ENCODE results near the gene GLRA1.
A peak's percentile ranks its signal among the peaks of the same experiment; 100 is the strongest.
"Not testable (repeated sequence)": the region's sequence is repeated elsewhere in the genome, so short reads cannot be mapped to it uniquely, and the experiment has no call there.

GLRA1 gene

DNA sequence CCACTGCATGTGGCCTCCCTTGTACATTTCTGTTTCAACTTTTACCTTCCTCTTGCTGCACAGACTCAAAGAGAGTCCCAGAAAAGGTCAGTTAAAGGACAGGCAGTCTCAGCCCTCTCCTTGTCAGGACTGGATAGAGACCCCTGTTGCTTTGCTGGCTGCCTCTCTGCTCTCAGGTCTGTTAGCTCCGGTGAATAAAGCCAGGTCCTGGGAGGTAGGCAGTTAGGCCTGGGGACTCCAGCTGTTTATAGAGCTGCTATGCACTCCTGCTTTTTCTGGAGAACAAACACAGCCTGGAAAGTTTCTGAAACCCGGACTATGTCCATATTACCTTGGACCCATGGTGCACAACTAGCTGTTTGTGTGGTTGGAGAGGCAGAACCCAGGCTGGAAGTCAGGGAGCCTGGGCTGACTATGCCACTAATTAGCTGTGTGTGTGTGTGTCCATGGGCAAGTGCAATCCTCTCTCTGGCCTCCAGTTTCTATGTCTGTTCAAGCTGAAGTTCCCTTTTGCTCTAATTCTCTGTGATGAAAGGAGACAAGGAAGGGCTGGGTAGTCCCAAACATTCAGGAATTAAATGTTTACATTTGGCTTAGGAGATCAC is 42.9 kb downstream of the GLRA1 start:
- no peak for DNase-seq

DNA sequence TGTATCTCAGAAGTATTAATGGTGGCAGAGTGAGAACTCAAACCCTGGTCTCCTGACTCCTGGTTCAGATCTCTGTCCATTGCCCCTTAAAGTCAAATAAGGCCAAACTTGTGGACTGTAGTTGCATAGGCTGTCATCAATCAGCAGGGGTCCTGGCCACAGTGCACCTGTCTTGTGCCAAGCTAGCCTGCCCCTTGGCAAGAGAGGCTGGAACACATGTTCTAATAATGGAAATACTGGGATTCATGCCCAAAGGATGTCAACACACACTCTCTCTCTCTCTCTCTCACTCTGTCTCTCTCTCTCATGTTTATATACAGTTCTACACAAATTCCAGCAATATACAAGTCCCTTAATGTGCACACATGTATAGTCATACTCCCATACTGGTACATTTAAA is 44.3 kb downstream of the GLRA1 start:
- no peak for DNase-seq

DNA sequence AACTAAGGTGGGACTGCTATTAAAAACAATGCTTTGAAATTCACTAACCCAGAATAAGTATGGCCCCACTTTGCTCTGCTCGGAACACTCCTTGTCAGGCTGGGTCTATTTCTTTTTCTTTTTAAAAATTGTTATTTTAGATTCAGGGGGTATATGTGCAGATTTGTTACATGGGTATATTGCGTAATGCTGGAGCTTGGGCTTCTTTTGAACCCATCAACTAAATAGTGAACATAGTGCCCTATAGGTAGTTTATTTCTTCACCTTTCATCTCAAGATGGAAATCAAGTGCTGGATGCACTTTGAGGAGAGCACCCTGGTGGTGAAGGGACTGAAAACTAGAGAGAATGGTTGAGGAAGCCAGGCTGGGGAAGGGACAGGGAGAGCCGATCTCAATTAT is 51.0 kb downstream of the GLRA1 start:
- DNase-seq = no peak

DNA sequence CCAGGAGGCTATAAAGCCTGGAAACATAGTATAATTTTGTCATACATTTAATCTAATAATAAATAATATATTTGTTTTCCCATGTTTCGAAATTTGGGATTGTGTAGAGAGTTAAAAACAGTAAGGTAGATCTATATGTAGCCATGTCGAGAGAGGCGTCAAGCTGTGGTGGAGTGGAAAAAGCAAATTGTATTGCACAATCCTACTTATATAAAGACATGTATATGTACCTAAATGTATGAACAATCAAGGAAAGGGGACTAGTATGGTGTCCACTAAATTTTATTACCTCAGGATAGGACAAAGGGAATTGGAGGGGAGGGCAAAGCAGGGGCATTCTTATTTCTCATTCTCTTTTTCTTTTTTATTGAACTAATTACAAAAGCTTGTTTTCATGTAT is 52.0 kb downstream of the GLRA1 start:
- DNase-seq = no peak

DNA sequence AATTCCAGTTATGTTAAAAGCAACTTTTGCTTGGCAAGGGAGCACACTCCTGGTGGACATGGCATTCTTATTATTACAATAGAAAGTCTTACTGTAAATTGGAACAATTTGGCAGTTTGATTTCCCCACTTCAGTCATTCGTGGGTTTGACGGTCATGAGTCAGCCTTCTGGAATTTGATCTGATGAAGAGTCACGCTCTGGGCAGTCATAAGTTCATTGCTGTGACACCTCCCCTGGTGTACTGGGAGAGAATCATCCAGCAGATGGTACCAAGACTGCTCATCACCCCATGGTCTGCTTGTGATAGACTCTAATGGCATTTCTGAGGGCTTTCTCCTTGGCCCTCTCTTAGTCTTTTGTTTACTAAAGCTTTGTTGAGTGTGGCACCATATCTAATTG is 53.8 kb downstream of the GLRA1 start:
- DNase-seq = no peak

DNA sequence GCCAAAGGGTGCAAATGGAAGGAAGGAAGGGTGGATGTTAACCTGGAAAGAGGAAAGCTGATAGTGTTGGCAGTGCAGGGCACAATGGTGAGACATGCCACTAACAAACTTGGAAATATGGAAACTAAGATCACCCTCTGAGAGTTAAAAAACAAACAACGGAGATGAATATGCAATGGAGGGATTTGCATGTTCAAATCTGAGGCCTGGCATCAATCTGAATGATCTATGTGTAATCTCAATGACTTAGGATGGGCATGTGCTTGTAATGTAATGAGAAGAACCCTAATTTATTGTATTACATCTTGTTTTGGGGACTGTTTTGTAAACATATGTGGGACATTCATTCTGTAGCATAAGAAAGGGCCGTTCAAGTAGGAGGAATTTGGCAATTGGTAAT is 54.4 kb downstream of the GLRA1 start:
- DNase-seq = no peak

DNA sequence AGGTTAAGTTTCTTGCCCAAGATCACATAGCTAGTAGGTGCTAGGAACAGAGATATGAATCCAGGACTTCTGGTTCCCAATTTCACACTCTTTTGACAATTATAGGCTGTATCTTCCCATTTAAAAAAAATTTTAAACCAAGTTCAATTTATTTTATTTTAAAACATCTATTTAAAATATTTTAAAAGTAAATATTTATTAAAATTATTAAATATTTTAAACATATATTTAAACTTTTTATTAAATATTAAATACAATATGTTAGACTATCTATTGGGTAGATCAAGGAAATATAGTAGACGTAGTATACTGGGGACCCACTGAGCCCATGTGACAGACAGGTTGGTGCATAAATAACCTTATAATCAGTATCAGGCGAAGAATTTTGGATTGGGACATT is 54.8 kb downstream of the GLRA1 start:
- no peak for DNase-seq

DNA sequence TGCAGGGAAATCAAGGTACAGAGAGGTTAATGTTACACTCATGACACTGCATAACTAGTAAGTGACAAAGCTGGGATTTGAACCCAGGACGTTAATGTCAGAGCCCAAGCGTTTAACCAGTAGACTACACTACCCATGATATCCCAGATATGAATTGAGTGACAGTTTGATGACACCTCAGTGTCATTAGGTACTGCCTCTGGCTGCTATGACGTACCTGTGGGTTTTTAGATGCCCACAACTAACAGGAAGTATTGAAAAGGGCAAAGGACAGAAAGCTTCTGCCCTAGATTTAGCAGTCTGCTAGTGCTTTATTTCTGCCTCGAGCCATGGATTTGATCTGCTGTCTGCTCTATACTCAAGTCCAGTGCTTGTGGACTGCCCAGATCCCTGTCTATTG is 56.2 kb downstream of the GLRA1 start:
- DNase-seq = no peak

DNA sequence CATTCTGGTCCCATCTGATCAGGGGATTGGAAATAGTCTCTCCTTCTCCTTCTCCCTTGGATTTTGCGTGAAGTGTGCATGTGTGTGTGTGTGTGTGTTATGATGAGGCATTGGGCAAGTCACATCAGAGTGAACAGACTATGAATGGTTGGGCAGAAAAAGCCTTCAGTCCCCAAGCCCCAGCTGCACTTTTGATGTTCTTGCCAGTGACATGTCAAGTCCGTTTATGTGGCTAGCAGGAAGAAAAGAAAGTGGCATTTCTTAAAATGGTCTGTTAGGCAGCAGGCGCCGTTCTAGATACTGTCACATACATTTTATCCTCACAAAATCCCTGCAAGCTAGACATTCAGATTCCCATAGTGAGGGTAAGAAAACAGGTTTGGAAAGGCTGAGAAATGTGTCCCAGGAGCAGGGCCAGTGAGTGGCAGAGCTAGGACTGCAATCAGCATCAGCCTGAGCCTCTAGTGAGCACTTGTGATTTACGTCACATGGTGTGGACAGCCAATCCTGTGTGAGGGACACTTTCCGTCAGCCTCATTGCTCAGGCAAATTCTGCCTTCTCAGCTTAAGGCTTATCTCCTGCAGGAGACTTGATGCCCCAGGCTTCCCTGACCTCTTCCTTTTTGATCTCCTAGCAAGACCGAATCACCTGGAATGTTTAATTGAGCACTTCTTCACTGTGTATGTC is 60.4 kb downstream of the GLRA1 start:
- no peak for DNase-seq

DNA sequence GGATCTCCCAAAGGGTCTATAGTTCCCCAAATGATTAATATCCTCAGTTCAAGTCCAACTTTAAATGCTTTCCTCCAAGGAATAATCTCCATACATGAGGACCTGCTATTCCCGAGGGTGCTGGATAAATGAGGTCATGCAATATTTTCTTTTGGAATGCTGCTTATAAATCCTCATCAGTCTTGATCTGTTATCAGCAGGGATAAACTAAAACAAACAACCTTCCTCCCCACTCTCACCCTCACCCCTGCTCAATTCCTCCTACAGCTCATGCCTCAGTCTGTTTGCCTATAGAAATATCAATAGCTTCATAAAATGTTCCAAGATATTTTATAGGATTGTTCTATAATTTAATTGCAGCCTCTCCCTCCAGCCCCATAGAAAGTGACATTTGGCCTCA is 61.1 kb downstream of the GLRA1 start:
- no peak for DNase-seq

DNA sequence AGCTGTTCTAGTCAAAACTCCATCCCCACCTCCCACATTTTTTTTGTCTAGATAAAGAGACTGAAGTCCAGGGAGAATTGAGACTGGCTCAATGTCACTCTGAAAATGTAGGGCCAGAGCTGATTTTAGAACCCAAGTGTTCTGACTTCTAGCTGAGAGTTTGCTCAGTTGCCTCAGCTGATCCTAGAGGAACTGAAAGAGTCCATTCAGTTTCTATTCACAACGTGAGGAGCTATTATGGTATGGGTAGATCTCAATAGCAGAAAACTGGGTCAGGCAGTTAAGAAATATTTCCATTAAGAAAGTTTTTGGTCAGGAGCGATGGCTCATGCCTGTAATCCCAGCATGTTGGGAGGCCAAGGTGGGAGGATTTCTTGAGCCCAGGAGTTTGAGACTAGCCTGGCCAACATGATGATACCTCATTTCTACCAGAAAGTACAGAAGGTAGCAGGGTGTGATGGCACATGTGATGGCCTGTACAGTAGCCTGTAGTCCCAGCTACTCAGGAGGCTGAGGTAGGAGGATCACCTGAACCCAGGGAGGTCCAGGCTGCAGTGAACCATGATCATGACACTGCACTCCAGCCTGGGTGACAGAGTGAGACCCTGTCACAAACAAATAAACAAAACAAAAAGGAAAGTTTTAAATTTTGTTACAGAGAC is 61.7 kb downstream of the GLRA1 start:
- DNase-seq = no peak

DNA sequence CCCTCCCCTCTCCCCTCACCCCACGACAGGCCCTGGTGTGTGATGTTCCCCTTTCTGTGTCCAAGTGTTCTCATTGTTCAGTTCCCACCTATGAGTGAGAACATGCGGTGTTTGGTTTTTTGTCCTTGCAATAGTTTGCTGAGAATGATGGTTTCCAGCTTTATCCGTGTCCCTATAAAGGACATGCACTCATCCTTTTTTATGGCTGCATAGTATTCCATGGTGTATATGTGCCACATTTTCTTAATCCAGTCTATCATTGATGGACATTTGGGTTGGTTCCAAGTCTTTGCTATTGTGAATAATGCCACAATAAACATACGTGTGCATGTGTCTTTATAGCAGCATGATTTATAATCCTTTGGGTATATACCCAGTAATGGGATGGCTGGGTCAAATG is 63.8 kb downstream of the GLRA1 start:
- DNase-seq = not testable (repeated sequence)

DNA sequence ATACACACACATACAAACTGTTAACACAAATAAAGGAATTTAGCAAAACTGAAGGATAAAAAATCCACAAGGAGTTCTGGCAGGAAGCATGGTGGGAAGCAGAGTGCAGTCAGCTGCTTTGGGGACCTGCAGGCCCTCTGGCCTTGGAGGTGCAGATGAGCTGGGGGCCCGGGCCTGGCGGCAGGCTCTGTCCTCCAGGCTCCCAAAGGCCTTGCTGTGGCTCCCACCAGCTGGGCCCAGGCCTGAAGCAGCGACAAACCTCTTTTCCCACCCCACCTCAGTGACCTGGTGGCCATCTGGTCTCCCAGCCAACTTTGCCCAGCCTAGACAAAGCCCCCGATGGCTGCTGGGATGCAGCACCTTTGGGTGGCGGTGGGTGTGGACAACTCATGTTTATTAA is 67.8 kb downstream of the GLRA1 start:
- no peak for DNase-seq

DNA sequence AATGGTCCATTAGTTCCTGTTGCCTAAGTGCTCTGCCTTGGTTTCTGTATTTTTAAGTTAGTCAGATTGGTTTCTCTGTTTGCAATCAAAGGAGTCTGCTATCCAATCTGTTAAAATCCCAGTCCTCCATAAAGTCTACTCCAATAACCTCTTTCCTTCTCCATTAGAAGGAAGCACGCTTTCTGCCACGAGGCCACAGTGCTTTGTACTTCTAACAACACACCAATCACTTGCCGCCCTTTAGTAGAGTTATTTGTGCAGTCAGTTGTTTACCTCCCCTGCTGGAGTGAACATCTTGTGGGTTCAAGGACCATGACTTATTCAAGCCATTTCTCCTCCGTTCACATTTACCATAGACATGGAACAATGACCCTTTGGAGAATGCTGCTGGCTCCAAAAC is 69.0 kb downstream of the GLRA1 start:
- DNase-seq = no peak

DNA sequence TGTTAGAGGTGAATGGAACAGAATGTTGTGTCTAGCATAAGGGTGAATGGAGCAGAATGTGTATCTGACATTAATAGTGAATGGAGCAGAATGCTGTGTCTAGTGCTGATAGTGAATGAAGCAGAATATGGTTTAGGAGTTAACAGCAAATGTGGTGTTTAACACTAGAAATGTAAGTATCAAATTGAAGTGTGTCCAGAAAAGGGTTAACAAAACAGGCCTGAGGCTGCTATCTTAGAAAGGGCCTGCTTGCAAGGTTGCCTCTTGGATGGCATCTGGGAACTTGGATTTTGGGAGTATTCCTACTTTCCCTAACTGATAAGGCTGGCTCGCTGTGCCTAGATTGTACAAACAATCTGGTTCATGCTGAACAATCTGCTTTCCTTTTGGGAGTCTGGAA is 76.8 kb downstream of the GLRA1 start:
- DNase-seq = no peak

DNA sequence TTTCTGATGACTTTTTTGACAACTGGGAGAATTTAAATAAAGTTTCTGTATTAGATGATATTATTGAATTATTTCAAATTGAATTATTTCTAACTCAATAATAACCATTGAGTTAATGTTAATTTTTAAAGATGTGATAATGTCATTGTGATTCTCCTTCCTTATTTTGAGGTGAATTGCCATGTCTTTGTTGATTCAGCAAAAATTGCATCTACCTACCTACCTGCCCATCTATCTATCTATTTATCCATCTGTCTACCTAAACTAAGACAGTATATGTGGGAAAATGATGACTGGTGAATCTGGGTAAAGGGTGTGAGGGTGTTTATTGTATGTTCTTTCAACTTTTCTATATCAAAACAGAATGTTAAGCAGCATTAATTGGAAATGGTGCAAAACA is 77.9 kb downstream of the GLRA1 start:
- no peak for DNase-seq

DNA sequence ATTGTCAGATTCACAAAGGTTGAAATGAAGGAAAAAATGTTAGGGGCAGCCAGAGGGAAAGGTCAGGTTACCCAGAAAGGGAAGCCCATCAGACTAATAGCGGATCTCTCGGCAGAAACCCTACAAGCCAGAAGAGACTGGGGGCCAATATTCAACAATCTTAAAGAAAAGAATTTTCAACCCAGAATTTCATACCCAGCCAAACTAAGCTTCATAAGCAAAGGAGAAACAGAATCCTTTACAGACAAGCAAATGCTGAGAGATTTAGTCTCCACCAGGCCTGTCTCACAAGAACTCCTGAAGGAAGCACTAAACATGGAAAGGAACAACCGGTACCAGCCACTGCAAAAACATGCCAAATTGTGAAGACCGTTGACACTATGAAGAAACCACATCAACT is 91.8 kb downstream of the GLRA1 start:
- not testable (repeated sequence) for DNase-seq

DNA sequence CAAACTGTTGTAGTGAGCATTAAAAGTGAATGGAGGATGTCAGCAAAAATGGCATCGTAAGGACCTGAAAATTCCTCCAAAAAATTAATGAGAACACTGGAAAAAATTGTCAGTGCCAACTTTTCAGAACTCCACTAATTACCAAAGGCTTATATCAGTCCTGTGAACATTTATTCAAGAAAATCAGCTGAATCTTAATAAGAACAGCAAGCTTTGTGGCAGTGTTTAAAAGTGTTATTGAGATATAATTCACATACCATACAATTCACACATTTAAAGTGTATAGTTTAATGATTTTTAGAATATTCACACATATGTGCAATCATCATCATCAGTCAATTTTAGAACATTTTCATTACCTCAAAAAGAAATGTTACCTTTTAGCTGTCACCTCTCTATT is 95.3 kb downstream of the GLRA1 start:
- no peak for DNase-seq

DNA sequence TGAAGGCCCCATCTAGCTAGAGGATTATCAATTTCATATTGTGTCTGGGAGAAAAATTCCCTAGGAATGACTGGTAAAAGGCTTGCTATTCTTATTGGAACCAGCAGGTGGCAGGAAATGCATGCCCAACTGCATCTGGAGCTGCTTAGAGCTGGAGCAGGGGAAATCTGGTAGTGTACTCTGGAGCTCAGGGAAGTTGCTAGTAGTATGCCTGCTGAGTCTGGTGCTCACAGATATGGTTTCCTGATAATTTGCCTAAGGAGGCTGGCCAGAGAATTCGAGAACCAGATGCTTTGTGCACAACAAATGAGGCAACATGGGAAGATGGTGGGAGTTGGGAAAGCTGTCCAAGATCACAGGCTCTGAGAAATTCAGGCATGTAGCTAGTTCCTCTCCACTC is 99.2 kb downstream of the GLRA1 start:
- DNase-seq = peak; percentile 63 to 83

DNA sequence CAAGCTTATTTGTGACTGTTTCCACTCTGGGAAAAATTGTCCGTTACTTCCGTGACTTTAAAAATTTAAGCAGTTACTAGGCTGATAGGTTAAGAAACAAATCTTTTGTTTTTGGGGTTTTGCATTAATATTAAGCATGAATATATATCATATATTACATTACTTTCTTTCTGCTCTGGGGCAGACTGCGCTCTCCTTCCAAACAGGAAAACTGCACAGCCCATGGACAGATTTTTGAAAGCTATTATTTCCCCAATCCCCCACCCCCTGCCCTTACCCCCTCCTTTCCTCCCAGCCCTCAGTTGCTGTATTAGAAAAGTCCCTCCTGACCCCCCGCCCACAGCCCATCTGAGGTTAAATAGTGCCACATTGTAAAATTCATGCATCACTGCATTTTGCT is 102.5 kb downstream of the GLRA1 start:
- no peak for DNase-seq

DNA sequence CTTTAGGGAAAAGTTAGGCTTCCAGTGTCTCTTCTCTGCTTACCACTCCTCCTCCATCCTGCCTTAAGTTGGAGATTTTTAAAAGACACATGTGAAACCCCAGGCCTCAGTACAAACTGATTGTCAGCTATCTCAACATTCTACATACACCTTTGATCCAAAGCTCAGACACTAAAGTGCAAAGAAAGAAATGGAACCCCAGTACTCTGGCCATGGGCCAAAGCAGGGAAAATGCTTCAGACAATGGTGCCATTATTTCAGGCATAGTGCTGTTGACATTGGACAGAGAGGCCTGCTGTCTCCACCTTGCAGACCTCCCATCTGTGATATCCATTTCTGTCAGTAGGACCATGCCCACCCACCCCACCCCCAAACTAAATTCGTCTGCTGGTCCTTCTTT is 103.7 kb downstream of the GLRA1 start:
- DNase-seq = no peak

DNA sequence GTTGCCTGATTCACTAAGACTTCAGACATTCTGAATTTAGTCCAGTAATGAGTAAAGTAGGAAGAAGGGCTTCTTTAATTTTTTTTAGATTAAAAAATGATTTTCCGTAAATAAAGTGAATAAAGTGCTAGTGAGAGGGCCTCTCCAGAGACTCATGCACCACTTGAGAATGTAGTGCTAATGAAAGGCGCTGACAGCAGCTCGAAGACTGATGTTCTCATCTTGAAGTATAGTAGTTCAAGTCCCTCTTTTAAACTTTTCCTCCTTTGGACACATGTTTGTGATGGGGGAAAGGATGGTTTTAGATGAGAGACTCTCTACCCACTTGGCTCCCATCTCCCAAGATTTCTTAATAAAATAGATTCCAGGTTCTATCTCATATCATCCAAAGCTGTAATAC is 104.4 kb downstream of the GLRA1 start:
- DNase-seq = no peak

DNA sequence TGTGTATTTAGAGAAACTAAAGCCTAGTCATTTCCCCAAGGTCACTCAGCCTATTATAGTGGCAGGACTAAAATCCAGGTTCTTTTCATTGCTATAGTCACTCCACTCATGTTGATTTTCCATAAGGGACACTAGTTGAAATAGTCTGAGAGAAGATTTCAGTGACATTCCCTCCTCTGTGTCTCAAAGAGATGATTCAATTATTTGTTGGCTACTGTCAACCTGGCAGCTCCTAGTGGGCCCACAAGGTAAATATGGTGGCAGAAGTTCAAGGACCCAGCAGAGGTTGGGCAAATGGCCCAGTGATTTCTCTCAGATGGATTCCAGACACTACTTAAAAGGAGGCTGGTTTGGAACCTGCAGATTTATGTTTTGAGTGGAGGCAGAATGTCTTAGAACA is 104.8 kb downstream of the GLRA1 start:
- DNase-seq = peak in 1 of 2 experiments; percentile 9

DNA sequence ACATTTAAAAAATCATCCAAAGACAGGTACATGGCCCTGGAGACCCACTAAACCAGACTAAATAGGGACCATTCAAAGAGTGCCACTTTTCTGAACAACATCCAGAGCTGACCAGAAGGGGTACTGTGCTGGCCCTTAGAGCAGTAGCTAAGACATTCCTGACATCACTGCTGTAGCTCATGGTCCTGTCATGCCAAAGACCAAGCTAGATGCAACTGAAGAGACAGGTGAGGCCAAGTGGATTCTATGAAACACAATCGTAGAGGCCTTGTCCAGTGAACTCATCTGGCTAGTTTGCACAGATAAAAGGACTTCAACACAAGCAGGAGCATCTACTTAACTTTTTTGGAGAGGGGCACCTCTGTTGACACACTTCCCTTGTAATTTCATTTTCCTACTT is 109.6 kb downstream of the GLRA1 start:
- no peak for DNase-seq
